OCI-M2 (cell line): ENCODE measurements around the gene PRKCA.
"Not testable (repeated sequence)": the region's sequence is repeated elsewhere in the genome, so short reads cannot be mapped to it uniquely, and the experiment has no call there.

Experiments used
- DNase-seq: peaks from one replicate; lab custom pipeline; 2025; ENCODE audit not compliant: unreplicated experiment; lab: John Stamatoyannopoulos, UW

Gene PRKCA

GRCh38 chr17:66602659-66603384, 300.4 kb downstream of the PRKCA start:
- no peak for DNase-seq

- DNase-seq = no peak
Measured at GRCh38 chr17:66604376-66604775, 302.0 kb downstream of the PRKCA start.

GRCh38 chr17:66605541-66605940, 303.1 kb downstream of the PRKCA start:
- DNase-seq = no peak

- DNase-seq = no peak
Measured at GRCh38 chr17:66610361-66611133, 308.1 kb downstream of the PRKCA start.

- DNase-seq = no peak
Measured at GRCh38 chr17:66611397-66611796, 309.0 kb downstream of the PRKCA start.

- DNase-seq = no peak
Measured at GRCh38 chr17:66612993-66613392, 310.6 kb downstream of the PRKCA start.

- DNase-seq = no peak
Measured at GRCh38 chr17:66614469-66614868, 312.1 kb downstream of the PRKCA start.

GRCh38 chr17:66619206-66619605, 316.8 kb downstream of the PRKCA start:
- DNase-seq = no peak

- no peak for DNase-seq
Measured at GRCh38 chr17:66620528-66620927, 318.1 kb downstream of the PRKCA start.

GRCh38 chr17:66624630-66625029, 322.2 kb downstream of the PRKCA start:
- DNase-seq = not testable (repeated sequence)

- DNase-seq = no peak
Measured at GRCh38 chr17:66625311-66625767, 322.9 kb downstream of the PRKCA start.

- no peak for DNase-seq
Measured at GRCh38 chr17:66627985-66628384, 325.6 kb downstream of the PRKCA start.

GRCh38 chr17:66629762-66630161, 327.3 kb downstream of the PRKCA start:
- no peak for DNase-seq

- DNase-seq = no peak
Measured at GRCh38 chr17:66630379-66630778, 328.0 kb downstream of the PRKCA start.

GRCh38 chr17:66630828-66631472, 328.5 kb downstream of the PRKCA start:
- DNase-seq = no peak

- no peak for DNase-seq
Measured at GRCh38 chr17:66632731-66633130, 330.3 kb downstream of the PRKCA start.

- DNase-seq = no peak
Measured at GRCh38 chr17:66633317-66633965, 331.0 kb downstream of the PRKCA start.

- DNase-seq = no peak
Measured at GRCh38 chr17:66634193-66634592, 331.8 kb downstream of the PRKCA start.

- DNase-seq = no peak
Measured at GRCh38 chr17:66635386-66636045, 333.1 kb downstream of the PRKCA start.

- no peak for DNase-seq
Measured at GRCh38 chr17:66636111-66636510, 333.7 kb downstream of the PRKCA start.

- no peak for DNase-seq
Measured at GRCh38 chr17:66637491-66637890, 335.1 kb downstream of the PRKCA start.
